K562 (cell line): ENCODE results near the gene RECQL5.

Experiments
- CHD2 ChIP-seq: IDR thresholded peaks from 2 replicates; pipeline ENCODE4 v1.6.1; 2011; ENCODE audit warnings: low read depth, low read length
- SMC3 ChIP-seq: conservative IDR thresholded peaks from 2 replicates; pipeline ENCODE4 v1.6.1; 2011; ENCODE audit warnings: low read depth, low read length, improper control_type of control experiment; ENCODE audit not compliant: insufficient read depth
- ZNF239 ChIP-seq: fragments of 250-450 bp; sonication (Bioruptor Pico); IDR thresholded peaks from 2 replicates; pipeline ENCODE4 v1.4.0; 2020; ENCODE audit warnings: mild to moderate bottlenecking

DNA sequence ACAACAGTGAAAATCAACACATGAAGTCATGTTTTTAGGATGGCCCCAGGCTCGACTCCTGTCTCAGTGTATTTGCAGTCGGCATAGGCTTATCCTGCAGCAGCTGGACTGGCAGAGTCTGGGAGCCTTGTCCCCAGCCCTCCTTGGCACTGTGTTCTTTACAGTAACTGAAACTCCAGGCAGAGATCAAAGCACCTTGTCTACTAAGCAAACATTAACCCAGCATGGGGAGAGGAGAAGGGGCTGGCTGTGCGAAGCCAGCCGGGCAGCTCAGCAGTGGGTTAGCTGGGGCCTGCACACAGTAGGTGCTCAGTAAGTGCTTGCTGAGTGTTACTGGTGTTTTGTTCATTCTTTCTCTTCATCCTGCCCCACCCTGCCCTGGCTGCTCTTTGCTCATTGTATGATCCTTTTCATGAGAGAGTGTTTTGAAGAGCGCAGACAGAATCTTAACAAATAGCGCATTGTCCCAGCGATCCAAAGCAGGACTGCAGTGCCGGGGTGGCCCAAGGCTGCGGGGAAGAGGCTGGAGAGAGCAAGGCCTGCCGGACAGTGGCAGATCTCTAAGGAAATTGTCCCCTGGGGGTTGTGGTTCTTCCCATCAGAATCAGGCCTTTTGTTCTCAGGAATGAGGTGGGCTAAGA lies 30.8 kb upstream of the RECQL5 start:
- no peak for TF ChIP-seq ZNF239 (CRISPR knock-in tag)
- TF ChIP-seq CHD2, result no peak
- no peak for TF ChIP-seq SMC3
